GM20000 (cell line): ENCODE measurements around the gene CD36.

ENCODE experiments used
- DNase-seq: peaks from one replicate; pipeline ENCODE4 v3.0.0; 2012; ENCODE audit warnings: low spot score
- CTCF ChIP-seq: IDR thresholded peaks from 2 replicates; pipeline ENCODE4 v1.5.1; 2012; ENCODE audit warnings: mild to moderate bottlenecking, control low read depth; ENCODE audit errors: extremely low read depth, missing control alignments

Gene CD36

DNA sequence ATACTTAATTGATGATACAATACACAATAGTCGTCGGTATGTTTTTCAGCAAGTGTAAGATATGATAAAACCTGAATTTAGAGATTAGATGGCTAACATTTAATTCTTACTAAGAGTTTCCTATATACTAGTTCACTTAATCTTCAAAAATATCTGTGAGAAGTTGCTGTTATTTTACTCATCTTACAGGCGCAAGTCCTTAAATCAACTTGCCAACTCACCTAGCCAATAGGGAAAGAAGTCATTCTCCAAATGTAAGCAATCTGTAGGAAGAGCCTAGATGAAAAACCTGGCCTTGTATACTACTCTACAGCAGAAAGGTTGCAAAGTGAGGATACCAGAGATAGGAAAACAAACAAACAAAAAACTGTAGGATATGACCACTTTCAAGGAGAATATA is 10.6 kb downstream of the CD36 start:
- TF ChIP-seq CTCF: no peak
- no peak for DNase-seq

DNA sequence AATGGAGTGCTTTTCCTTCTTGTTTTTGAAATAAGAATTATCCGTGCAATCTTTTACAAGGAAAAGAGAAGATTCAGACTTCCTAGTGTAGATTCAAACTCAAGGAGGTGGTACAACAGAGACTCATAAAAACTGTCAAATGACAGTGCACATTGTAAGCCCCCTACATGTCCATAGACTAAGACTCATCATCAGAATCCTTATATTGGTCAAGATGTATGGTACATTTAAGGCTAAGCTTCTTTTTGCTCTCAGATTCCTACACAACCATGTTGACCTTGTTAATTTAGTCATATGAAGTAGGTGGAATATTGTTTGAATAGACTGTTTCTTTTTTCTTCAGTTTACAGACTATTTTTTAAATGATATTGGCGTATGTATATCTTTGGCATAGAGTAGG is 11.6 kb downstream of the CD36 start:
- DNase-seq: no peak
- no peak for TF ChIP-seq CTCF

GRCh38 chr7:80651471-80651870 is 13.0 kb downstream of the CD36 start:
- no peak for DNase-seq
- no peak for TF ChIP-seq CTCF

DNA sequence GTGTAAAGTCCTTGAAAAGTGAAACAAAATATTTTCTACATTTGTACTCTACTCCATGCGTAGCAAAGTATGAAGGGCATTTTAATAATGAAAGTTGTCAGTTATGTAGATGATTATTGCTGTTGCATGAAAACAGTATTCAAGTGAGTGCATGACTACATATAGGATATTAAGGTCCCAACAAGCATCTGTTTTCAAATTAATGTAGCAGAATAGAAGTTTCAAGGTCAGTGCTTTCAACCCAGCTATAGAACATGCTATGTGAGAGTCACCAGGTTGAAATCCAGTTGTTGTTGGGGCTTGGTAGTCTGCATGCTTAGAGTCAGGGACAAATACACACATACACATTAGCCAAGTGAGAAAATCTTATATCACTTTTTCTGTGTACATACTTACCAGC is 14.8 kb downstream of the CD36 start:
- no peak for TF ChIP-seq CTCF
- DNase-seq: no peak

DNA sequence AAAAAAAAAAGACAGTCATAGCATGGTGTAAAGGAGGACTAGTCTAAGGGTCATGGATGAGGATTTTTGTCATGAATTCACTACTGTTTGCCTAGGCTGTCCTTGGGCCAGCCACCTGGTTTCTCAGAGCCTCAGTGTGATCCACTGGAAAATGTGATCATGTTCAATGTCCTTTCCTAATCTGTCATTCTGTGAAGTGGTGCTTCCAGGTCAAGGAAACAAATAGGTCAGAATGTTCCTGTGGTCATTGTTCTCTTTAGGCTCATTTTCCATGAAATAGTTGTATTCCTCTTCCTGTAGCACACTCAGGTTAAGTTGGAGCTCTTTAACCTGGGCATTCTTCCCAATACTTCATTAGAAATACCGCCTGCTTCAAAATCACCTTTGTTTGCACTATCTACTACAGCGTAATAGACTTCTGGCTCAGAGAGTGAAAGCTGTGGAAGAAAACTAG is 16.5 kb downstream of the CD36 start:
- TF ChIP-seq CTCF: no peak
- no peak for DNase-seq

DNA sequence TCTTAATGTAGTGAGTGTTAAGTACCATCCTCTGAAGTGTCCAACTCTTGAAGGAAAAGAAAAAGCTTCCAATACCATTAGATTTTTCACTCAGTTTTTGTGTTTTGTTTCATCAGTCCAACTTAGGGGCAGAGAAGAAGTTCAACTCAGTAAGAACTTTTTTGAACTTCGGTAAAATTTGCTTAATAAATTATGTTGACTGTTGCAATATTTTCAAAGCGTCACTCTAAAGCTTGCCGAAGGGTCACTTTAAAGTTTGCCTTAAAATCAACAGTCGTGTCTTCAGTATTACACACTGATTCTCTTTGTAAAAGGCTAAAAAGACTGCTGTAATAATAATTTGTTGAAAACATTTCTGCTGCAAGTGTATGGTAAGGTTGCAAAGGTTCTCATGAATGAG is 17.6 kb downstream of the CD36 start:
- no peak for DNase-seq
- no peak for TF ChIP-seq CTCF

DNA sequence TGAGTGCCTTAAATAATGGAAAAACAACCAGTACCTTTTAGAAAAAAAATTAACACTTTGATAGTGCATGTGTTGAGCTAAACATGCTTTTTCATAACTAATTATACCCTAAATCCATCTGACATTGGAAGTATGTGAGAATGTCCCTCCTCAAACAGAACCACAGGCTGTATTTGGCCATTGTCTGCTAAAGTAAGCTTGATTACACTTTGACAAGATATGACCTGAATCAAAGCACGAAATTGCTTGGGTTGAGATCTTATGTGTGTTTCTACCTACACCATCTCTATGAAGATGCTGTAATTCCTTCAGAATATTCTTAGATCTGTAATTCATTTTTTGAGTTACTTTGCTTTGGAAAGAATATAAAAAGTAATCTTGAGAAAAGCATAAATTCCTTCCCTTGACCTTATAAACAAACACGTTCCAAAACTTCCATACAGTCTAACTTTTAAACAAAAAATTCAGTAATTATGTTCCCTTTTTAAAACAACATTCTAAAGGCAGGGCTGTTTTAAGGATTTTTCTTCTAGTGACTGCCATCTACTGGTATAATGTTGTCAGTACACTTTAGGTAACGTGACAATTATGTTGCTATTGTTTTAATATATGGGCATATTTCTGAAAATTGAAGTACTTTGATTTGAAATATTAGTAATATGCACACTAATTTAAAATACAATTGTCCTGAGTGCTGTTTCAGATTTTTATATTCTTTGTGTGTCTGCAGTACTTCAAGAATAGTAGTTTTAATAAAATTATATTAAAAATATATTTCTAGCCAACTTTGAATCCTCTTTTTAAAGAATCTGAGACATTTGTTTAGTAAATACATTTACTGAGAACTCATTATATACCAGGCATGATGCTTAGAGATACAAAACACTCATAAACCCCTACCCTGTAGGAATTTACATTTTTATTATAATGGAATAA is 20.9 kb downstream of the CD36 start:
- peak; percentile 23 for DNase-seq

More for the DNA sequence above, 20.9 kb downstream of the CD36 start:
- TF ChIP-seq CTCF: peak; percentile 35
